Activated CD8-positive, alpha-beta memory T cell treated with anti-CD3 and anti-CD28 coated beads for 36 hours (primary cell): Measurements from ENCODE around the gene VNN1. TPM values are rescaled to one million over a fixed set of nuclear protein-coding genes. Genes with fewer than 3 reads are reported as not detected.
"Not testable (repeated sequence)": the region's sequence is repeated elsewhere in the genome, so short reads cannot be mapped to it uniquely, and the experiment has no call there.

Source experiments
- CTCF ChIA-PET: fragments of 350-600 bp; sonication (Branson Sonifier 250); formaldehyde crosslinking; loops from one replicate; lab custom pipeline; 2021; ENCODE audit warnings: antibody characterized with exemption; lab: Charles Lee
- POLR2A ChIA-PET: fragments of 350-600 bp; sonication (Branson Sonifier 250); formaldehyde crosslinking; loops from one replicate; lab custom pipeline; 2021; ENCODE audit warnings: antibody characterized with exemption; lab: Charles Lee
- total RNA-seq, 2 experiments: library from RNA; stranded (reverse); gene quantifications; one replicate each; pipeline ENCODE4 v1.2.3, GENCODE V29; 2021

Gene VNN1
- total RNA-seq, 2 experiments from 2014 or later: not detected

DNA sequence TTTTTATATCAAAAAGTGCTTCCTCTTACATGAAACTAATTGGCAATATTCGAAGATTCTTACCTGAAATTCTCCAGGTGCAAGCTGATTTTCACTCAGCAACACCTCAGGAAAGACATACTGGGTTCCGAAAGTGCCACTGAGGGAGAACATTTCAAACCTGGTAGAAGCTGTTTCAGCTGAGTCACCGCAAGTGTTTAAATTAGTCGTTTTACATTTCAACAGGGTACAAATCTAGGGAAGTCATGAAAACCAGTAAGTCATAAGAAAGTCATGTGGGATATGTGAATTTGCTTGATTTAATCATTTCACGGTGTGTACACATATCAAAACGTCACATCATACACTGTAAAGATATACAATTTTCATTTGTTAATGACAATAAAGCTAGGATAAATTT is 29.6 kb downstream of the VNN1 start:
- ChIA-PET CTCF (no interaction called here), POLR2A (no interaction called here)

DNA sequence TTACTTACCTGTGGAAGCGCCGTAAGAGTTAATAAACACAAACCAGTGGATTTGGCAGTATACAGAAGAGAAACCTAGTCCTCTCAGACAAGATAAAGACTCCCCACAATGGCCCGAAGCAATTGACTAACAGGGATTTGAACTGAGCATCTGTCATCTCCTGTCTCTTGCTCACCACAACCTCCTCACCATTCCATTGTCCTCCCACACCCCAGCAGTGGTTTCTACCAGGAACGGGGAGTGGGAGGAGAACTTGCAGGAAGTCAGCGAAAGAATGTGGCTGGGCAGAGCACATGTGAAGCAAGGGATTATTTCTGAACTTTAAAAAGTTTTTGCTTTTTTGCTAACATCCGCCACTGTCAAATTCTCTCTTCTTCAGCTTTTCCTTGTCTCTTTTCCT is 30.3 kb downstream of the VNN1 start:
- ChIA-PET CTCF (no interaction called here), POLR2A (no interaction called here)

DNA sequence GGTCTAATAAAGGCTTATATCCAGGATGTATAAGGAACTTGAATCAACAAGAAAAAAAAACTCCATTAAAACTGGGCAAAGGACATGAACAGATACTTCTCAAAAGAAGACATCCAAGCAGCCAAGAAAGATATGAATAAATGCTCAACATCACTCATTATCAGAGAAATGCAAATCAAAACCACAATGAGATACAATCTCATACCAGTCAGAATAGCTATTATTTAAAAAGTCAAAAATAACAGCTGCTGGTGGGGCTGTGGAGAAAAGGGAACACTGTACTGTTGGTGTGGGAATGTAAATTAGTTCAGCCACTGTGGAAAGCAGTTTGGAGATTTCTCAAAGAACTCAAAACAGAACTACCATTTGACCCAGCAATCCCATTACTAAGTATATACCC is 34.8 kb downstream of the VNN1 start:
- CTCF ChIA-PET, POLR2A ChIA-PET: not testable (repeated sequence)

DNA sequence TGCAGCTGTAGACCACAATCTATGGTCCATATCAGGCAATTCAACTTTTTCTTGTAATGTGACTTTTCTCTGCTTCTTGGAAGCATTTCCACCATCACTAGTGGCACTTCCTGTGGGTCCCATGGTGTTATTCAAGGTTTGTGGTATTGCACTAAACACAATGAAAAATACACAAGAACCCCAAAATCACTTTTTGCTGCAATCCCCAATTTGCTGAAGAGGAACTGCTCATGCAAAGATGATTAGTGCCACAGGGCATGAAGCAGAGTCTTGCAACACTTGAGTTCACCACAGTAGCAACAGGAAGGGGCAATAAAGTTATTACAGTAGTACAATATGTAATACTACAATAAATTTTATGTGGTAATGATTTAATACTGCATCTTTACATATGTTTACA is 38.1 kb downstream of the VNN1 start:
- CTCF ChIA-PET: no interaction called here
- POLR2A ChIA-PET: no interaction called here

DNA sequence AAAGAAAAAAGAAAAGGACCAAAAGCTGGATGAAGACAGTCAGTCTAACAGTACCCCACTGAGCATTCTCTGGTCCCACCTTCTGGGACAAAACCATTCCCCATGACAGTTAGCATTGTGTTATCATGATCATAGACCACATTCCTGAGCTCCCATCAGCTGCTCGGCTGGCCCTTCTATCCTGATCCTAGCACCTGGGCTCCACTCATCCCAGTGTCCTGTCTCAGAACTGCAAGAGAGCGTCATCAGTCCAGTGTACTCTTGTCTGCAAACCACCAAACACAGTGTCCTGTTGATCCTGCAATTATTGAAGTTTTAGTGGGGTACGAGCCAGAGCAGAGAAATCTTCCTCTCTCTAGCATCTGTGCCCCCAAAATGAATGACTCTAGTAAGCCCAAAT is 38.9 kb downstream of the VNN1 start:
- CTCF ChIA-PET: no interaction called here

DNA sequence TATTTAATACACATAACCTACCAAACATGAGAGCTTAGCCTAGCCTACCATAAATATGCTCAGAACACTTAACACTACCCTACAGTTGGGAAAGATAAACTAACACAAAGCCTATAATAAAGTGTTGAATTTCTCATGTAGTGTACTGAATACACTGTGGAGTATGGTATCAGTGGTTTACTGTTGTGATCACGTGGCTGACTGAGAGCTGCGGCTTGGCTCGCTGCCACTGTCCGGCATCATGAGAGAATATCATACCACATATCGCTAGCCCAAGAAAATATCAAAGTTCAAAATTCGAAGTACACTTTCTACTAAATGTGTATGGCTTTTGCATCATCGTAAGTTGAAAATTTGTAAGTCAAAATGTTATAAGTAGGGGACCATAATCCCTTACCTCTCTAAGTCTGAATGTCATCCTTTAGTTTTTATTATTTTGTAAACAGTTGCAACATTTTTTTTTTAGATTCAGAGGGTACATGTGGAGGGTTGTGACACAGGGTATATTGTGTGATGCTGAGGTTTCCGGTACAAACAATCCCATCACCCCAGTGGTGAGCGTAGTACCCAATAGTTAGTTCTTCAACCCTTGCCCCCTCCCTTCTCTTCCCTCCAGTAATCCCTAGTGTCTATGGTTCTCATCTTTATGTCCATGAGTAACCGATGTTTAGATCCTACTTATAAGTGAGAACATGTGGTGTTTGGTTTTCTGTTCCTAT is 40.3 kb downstream of the VNN1 start:
- POLR2A ChIA-PET: no interaction called here
- CTCF ChIA-PET: no interaction called here

More for the DNA sequence above, 38.9 kb downstream of the VNN1 start:
- POLR2A ChIA-PET: no interaction called here

DNA sequence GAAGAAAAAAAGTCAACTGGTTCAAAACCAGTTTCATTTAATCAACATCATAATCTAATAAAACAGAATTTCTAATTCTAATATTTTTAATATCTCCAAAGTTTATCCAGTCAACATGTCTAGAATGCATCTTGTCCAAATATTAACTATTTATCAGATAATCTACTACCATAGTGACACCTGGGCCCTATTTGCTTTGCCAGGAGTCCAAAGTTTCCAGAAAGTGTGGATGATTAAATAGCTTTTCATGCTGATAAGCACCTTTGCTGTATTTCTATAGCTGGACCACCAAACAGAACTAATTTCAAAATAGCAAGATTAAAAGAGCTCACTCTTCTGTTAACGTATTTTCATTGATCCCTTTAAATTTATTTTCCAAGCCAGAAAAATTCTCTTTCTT is 42.6 kb downstream of the VNN1 start:
- CTCF ChIA-PET: no interaction called here

DNA sequence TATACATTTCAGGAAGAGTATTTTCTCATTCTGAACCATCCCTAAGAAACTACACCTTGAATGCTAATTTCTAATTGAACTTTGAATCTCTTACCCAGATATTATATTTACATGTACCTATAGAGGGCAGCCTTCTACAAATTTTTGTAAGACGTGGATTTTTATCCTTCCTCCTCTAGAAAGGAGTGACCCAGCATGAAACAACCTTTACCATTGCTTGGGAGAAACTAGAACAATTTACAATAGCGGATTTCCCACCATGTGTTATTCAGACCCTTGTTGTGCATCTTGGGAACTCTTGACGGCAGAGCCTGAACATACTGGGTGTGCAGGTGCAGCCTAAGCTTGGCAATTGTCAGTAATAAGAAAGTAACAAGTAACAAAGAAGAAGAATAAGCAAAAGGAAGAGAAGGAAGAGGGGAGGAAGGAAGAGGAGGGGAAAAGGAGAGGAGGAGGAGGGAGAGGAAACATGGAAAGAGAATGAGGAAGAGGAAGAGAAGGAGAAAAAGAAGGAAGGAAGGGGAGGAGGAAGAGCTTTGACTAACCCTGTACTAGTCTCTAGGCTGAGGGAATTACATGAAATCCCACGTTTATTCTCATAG is 44.1 kb downstream of the VNN1 start:
- CTCF ChIA-PET: interaction anchor here (0.6 to 1.7 kb wide), 8 partner anchors 17 to 293 kb away, joined by 3 to 8 read pairs (median 3); partner anchors contain the start of gene SLC18B1
- POLR2A ChIA-PET: no interaction called here

More for the DNA sequence above, 42.6 kb downstream of the VNN1 start:
- POLR2A ChIA-PET: no interaction called here

DNA sequence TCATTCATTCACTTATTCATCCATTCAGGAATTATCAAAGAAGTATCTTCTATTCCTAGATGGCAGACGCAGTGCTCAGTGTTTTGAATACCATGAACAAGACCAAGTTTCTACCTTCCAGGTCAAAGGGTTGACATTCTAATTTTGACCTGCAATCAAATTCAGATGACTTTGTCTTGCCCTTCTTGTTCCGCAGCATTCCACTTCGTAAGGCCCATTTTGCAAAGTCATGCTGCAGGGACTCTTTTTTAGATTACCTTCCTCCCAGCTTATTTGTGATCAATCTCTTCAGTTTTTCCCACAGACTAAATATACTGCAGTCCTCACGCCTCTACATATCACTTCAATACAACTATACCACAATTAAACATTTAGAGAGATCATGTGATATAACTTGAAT is 47.7 kb downstream of the VNN1 start:
- POLR2A ChIA-PET: no interaction called here
- CTCF ChIA-PET: no interaction called here

DNA sequence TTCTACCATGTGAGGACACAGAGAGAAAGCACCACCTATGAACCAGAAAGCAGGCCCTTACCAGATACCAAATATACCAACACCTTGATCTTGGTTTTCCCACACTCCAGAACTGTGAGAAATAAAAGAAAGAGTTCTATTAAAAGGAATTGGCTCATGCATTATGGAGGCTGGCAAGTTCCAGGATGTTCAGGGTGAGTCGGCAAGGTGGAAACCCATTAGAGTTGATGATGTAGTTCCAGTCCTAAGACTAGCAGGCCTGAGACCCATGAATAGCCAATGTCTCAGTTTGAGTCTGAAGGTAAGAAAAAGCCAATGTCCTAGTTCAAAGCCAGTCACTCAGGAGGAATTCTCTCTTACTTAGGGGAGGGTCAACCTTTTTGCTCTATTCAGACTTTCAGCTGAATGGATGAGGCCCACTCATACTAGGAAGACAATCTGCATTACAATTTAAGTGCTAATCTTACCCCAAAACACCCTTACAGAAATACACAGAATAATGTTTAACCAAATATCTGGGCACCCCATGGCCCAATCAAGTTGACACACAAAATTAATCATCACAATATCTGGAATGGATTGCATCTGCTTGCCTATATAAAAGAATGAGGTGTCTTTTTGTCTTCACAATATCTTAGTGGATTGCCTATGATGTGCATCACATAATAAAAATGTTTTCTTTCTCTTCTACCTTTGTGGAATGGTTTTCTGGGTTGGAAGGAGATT is 49.4 kb downstream of the VNN1 start:
- POLR2A ChIA-PET: no interaction called here

DNA sequence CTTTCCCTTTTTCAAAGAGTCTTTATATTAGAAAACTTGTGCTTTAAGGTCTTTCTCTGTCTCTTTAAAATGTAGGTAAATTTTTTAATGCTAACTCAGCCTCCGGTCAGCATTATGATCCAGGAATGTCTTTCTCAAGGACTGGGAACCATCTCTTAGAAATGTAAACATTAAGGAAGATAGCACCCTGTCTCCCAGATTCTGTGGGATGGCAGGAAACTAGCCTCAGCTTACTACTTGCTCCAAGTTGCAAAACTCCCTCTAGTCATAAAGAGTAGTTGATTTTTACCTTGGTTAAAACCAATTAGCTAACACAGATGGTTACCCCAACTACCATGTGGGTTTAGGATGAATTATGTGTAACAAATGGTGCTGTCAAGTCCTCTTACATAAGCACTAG is 50.2 kb downstream of the VNN1 start:
- CTCF ChIA-PET: no interaction called here

More for the DNA sequence above, 49.4 kb downstream of the VNN1 start:
- CTCF ChIA-PET: no interaction called here

DNA sequence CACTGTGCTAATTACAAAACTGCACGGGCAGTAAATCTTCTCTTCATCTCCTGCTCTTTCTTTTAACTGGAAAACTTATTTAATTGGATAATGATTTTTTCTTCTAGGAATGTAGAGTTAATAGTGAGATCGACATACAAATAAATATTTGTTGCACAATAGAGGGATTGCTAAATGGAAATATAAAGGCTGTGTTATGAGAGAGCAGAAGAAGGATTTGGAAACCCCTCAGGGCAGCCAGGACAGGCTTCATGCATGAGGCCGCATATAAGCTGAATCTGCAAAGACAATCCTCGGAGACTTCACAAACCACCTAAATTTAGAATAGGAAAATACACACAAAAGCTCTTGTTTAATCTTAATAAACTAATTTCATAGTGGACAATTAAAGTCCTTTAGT is 51.9 kb downstream of the VNN1 start:
- CTCF ChIA-PET: no interaction called here
- POLR2A ChIA-PET: no interaction called here

More for the DNA sequence above, 50.2 kb downstream of the VNN1 start:
- POLR2A ChIA-PET: no interaction called here

DNA sequence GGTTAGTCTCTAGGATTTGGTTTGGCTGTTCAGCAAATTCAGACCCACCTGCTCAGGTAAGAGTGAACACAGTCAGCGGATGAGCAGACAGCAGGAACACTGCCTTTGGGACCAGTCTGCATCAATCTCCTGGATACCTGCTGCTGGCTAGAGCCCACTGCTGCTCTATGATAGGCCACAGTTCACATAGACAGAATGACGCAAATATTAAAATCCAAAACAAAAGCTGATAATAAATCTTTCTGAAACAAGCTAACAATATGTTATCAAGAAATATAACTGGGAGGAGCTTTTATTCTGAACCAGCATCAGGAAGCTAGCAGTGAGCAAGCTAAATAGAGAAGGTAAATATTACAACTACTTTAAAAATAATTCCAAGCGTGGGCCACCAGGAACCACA is 54.8 kb downstream of the VNN1 start, which contains the start of gene TAAR1:
Gene TAAR1, minus strand, starts transcription at position 101 of the 400 bp plus-strand sequence. CDS start 13,179 bp downstream, outside the sequence.
- POLR2A ChIA-PET: no interaction called here
- CTCF ChIA-PET: interaction anchor here (1.3 kb wide), 1 partner anchor 9 kb away, joined by 4 read pairs; no protein-coding TSS in a partner anchor

DNA sequence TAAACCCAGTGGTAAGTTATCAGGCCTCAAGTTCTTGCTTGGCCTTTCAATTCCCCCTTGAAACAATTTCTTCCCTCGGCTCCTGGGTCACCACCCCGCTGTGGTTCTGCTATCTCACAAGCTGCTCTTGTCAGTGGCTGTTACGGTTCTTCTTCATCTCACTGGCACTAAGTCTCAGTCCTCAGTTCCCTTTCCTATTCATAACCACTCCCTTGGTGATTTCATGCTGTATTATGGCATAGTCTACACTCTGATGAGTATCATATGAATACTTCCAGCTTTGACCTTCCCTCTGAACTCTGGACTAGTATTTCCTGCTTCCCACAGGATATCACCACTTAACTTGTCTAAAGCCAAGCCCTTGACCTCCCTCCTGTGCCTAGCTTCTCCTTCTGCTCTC is 62.8 kb downstream of the VNN1 start:
- CTCF ChIA-PET: interaction anchor here (0.6 kb wide), 1 partner anchor 134 kb away, joined by 4 read pairs; no protein-coding TSS in a partner anchor
- POLR2A ChIA-PET: no interaction called here

DNA sequence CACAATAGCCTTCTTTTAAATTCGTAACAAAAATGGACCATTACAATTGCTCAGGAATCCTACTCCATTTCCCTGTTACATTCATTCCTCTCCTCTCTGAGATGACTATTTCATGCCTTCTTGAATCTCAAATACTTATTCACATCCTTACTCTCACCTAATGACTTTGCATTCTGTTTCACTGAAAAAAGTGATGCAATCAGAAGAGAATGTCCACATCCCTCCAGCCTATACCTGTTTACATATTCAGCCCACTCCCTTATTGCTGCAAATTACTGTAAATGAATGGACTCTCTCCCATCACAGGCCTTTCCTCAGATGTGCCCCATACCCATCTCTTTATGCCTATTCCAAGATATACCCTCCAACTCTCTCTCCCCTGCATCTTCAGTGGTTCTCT is 63.4 kb downstream of the VNN1 start:
- ChIA-PET POLR2A (no interaction called here), CTCF (no interaction called here)

DNA sequence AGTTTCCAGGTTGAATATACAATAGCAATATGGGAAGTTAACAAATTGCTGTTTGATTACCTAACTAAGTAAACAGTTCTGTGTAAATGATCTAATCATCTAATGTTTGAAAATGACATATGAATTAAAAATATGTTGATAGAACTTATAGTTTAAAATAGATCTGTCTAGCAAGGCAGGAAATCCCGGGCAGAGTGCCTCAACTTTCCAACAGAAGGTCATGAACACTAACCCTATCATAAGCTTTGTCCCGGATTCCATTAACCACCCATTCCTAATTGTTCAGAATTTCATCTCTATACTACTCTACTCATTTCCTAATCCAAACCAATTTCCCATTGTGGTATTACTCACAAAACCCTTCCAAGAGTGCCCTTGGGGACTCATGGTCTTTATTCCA is 65.0 kb downstream of the VNN1 start:
- POLR2A ChIA-PET: no interaction called here
- CTCF ChIA-PET: no interaction called here

DNA sequence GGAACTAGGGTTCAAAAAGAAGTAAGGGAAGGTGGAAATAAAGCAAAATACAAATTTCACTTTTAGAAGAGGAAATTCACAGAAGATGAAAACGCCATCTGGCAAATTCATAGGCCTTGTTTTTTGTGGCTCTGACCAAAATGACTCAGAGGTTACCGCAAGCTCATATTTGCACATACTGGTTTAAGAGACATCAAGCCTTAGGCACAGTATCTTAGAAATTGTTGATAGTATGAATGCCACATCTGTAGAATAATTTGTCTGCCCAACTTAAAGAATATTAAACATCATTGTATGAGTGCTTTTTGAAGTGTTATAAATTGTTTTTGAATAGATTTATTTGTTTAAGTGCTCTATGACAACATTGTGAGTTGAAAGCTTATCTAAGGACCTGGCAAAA is 65.5 kb downstream of the VNN1 start:
- POLR2A ChIA-PET: no interaction called here
- CTCF ChIA-PET: no interaction called here

DNA sequence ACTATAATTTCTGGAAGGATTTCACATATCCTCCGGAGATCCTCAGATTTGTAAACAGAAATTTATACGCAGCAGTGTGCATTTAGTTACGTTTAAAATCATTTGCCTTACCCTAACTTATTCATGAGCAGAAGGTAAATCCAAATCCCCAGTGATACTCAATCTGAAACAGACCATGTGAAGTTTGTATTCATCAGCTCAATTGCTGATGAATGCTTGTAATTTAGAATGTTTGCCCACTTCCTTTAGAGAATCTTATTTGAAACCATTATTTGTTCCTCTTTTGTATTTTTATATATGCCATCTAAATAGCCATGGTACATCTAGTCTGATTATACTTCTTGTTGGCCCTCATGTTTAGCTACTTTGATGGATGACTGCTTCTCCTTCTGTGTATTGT is 70.3 kb downstream of the VNN1 start:
- CTCF ChIA-PET: no interaction called here
- POLR2A ChIA-PET: no interaction called here

DNA sequence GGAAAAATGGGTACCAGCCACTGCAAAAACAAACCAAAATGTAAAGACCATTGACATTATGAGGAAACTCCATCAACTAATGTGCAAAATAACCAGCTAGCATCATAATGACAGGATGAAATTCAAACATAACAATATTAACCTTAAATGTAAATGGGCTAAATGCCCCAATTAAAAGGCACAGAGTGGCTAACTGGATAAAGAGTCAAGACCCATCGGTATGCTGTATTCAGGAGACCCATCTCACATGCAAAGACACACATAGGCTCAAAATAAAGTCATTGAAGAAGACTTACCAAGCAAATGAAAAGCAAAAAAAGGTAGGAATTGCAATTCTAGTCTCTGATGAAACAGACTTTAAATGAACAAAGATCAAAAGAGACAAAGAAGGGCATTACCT is 76.7 kb downstream of the VNN1 start:
- CTCF ChIA-PET, POLR2A ChIA-PET: not testable (repeated sequence)

DNA sequence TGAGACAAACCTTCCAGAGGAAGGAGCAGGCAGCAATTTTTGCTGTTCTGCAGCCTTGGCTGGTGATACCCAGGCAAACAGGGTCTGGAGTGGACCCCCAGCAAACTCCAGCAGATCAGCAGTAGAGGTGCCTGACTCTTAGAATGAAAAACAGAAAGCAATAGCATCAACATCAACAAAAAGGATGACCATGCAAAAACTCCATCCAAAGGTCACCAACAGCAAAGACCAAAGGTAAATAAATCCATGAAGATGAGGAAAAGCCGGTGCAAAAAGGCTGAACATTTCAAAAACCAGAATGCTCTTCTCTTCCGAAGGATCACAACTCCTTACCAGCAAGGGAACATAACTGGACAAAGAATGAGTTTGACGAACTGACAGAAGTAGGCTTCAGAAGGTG is 77.9 kb downstream of the VNN1 start:
- CTCF ChIA-PET: not testable (repeated sequence)

More for the DNA sequence above, 77.9 kb downstream of the VNN1 start:
- POLR2A ChIA-PET: not testable (repeated sequence)
